ENCODE measurements around the gene RNF126.

GRCh38 chr19:681029-682019, 18.3 kb upstream of the RNF126 start:
- TF ChIP-seq, protein P1, sequence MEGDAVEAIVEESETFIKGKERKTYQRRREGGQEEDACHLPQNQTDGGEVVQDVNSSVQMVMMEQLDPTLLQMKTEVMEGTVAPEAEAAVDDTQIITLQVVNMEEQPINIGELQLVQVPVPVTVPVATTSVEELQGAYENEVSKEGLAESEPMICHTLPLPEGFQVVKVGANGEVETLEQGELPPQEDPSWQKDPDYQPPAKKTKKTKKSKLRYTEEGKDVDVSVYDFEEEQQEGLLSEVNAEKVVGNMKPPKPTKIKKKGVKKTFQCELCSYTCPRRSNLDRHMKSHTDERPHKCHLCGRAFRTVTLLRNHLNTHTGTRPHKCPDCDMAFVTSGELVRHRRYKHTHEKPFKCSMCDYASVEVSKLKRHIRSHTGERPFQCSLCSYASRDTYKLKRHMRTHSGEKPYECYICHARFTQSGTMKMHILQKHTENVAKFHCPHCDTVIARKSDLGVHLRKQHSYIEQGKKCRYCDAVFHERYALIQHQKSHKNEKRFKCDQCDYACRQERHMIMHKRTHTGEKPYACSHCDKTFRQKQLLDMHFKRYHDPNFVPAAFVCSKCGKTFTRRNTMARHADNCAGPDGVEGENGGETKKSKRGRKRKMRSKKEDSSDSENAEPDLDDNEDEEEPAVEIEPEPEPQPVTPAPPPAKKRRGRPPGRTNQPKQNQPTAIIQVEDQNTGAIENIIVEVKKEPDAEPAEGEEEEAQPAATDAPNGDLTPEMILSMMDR (IDR thresholded peaks at IDR 0.05; ENCODE audit: low read length): no peak
- TF ChIP-seq EZH2 (IDR thresholded peaks at IDR 0.05; ENCODE audit: borderline replicate concordance, low read length): no peak
